Vagina (tissue), 2 donors: ENCODE data around the gene IRF8.

ENCODE experiments used
- POLR2AphosphoS5 ChIP-seq, 2 donors: sonication (generic); formaldehyde crosslinking; IDR thresholded peaks; one replicate each; pipeline ENCODE4 v1.9.0; 2017; ENCODE audit warnings: antibody characterized with exemption in 2 of 2, mild to moderate bottlenecking in 2 of 2, low read depth in 1 of 2; ENCODE audit not compliant: insufficient read depth in 1 of 2
- TF ChIP-seq, protein P1 (sequence below), 3 experiments: fragments of 450-650 bp in 2 of 3; fragments of 200-600 bp in 1 of 3; sonication (generic) in 1 of 3; IDR thresholded peaks; one replicate each; pipeline ENCODE4 v1.5.1; 2017 to 2019; ENCODE audit warnings: antibody characterized with exemption in 3 of 3, mild to moderate bottlenecking in 2 of 3, moderate library complexity in 2 of 3

DNA sequence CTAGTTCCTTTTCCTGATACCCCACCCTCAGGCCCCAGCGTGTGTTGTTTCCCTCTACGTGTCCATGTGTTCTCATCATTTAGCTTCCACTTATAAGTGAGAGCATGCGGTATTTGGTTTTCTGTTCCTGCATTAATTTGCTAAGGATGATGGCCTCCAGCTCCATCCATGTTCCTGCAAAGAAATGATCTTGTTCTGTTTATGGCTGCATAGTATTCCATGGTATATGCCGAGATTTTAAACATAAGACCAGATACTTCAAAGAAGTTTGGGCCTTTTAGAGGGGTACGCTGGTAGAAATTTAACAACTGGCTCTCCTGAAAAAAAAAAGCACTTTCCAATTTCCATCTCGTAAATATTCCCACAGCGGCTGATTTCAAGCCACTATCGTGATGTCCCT, 59.8 kb downstream of the IRF8 start:
- TF ChIP-seq POLR2AphosphoS5 (IDR thresholded peaks at IDR 0.05; ENCODE audit: insufficient read depth in 1 of 2, low read depth in 1 of 2): no peak
- TF ChIP-seq, protein P1, sequence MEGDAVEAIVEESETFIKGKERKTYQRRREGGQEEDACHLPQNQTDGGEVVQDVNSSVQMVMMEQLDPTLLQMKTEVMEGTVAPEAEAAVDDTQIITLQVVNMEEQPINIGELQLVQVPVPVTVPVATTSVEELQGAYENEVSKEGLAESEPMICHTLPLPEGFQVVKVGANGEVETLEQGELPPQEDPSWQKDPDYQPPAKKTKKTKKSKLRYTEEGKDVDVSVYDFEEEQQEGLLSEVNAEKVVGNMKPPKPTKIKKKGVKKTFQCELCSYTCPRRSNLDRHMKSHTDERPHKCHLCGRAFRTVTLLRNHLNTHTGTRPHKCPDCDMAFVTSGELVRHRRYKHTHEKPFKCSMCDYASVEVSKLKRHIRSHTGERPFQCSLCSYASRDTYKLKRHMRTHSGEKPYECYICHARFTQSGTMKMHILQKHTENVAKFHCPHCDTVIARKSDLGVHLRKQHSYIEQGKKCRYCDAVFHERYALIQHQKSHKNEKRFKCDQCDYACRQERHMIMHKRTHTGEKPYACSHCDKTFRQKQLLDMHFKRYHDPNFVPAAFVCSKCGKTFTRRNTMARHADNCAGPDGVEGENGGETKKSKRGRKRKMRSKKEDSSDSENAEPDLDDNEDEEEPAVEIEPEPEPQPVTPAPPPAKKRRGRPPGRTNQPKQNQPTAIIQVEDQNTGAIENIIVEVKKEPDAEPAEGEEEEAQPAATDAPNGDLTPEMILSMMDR (IDR thresholded peaks at IDR 0.05): no peak
